GM18508 (cell line): ENCODE data around the gene LIX1.
"Not testable (repeated sequence)": the region's sequence is repeated elsewhere in the genome, so short reads cannot be mapped to it uniquely, and the experiment has no call there.

Experiments used
- ATAC-seq: cut with Tn5 transposase; IDR thresholded peaks from one replicate; pipeline ENCODE4 v1.9.1; 2021; ENCODE audit warnings: moderate number of reproducible peaks; ENCODE audit not compliant: insufficient read depth, unreplicated experiment

Gene LIX1

DNA sequence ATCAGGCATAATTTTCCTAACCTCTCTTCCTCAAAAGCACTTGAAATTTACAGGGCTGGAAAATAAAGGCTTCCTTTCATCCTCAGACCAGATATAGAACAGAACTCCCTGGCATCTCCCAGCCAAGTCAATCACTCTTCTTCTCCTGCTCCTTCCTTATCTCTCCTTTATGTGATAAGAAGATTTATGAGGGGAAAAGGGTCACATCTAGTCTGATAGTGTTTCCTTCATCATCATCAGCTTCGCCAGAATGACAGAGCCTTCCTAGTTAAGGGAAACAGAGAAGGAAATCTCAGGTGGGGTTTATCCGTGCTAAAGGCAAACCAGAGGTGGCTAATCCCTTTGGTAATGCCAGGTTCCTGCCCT lies 36.2 kb downstream of the LIX1 start:
- no peak for ATAC-seq

DNA sequence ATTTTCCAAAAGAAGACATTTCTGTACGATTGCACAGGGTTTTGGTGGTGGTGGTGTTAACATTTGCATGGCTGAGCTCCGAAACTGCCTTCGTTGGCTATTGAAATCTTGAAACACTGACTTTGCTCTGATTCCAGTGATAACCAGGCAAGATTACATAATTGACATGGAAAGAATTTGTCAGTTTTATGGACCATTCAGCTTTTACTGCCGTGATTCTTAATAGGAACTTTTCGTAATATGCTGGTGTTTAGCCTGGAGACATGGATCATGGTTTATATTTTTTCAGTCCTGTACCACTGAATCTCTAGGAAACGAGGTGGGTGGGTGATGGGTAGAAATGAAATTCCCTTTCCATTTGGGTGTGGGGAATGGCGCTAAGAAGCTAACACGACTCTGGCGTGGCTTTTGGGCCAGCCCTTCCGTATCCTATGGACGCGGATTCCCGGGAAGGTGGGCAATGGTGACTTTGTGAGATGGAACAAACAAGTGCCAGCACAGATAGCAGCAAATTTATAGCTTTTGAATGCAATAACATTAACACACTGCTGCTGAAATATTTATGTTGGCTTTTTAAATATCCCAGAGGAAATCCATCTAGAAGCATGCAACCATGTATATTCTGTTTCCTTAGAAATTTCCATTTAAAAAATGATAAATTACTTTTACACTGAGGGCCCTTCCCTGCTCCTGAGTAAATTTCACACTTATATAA lies 36.8 kb downstream of the LIX1 start:
- ATAC-seq, result no peak

DNA sequence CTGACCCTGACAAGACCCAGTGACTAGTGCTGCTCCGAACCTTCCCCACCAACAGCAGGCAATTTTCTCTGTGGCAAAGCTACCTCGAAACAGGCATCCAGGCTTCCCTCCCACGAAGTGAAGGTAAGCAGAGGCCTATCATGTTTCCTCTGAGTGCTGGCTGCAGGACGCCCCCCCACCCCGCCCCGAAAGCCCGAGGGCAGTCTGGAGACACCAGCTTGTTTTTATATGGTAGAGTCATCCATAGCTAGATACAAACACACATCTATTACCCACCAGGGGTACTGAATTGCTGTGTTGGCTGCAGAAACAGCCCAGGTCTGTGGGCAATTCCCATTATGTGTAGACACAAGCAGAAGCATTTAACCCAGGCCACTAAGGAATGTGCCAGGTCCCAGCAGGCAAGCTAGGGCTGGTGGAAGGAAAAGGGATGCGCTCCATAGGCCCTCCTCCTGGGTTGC lies 40.4 kb downstream of the LIX1 start:
- no peak for ATAC-seq

DNA sequence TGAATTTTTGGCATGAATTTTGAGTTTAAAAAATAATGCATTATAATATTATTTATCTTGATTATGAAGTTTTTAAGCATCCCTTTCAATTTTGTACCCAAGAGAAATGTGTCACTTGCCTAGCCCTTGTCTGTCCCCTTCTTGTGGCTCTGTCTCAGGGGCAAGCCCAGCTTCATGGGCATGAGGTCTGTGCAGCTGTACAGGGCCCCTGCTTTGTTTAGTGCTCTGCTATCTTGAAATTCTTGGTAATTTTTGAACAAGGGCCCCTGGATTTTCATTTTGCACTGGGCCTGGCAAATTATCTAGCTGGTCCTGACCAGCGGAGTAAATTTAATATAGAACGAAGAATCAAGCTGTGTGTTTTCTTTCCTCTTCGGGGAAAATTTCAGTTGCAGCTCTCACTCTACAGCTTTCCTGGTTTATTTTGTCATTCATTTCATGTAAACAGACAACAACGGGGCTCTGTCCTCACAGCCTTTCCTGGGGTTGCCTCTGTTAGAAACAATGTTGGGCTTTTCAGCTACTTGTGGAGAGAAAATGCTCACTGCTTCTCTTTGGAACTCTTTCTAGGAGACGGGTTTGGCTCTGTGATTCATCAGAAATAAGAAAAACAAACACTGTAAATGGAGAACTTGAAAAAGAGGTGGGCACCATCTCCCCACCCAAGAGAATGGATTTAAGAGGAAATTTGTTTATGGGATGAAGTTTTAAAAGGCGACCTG lies 41.1 kb downstream of the LIX1 start:
- ATAC-seq, result no peak

DNA sequence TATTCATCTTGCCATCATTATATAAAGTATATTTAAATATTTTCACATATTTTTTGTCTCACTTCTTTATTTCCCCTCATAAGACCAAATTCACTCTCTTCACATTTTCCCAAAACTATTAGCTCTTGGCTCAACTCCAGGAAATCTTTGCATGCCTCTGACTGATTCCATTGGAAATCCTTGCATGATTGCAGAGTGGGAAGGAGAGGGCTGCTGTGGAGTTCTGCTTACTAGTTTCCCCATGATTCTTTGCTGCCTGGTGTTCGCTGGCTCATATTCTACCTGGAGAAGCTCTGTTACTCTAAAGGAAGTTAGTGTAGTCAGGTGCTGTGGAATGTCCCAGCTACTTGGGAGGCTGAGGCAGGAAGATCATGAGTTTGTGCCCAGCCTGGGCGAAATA lies 41.9 kb downstream of the LIX1 start:
- no peak for ATAC-seq

DNA sequence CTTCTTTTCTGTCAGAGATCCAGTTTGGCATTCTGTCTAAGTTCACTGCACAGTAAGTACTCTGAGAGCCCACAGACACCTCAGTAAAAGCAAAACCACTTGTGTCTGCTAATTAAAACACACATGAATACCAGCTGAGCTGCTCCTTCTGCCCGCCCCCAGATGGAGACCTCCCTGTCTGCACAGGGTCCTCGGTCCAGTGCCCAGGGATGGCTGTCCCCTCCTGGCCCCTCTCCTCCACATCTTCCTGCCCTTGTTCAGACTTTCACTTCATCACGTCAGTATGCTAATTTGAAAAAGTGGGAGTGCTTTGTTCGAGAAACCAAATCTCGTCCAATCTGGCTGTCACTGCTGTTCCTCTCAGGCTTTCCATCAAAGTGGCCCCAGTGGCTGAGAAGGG lies 43.5 kb downstream of the LIX1 start:
- no peak for ATAC-seq

DNA sequence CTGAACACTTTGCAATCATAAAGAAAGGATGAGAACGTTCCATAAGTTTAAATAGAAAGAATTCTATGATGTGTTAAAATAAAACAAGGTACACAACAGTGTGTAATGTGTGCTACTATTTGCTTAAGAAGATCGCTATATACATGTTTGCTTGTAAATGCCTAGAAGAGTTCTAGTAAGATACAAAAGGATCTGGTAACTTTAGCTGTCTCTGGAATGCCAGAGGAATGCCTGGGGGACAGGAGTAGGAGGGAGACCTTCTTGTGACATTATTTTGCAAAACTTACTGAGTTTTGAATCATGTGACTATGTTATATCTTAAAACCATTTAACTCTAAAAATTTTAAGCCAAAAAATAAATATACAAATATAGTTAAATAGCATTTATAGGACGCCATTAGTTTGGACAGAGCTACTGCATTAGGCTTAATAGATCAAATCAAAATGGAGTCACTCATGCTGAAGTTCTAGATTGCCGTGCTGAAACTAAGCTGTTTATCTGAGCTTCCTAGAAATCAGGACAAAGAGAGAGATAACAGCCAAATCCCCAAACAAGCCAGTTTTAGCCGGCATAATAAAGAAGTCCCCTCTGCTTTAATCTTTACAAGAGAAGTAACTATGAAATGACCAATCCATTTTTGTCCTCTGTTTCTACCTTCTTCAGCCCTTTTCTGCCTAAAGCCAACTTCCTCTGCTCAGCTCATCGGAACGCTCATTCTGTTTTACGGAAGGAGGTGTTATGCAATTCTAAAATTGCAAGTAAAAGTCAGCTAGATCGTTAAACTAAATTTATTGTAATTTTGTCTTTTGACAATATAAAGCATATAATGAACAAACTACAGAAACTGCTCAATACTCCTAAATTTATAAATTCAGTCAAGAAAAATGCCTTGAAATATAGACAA lies 44.8 kb downstream of the LIX1 start:
- no peak for ATAC-seq

DNA sequence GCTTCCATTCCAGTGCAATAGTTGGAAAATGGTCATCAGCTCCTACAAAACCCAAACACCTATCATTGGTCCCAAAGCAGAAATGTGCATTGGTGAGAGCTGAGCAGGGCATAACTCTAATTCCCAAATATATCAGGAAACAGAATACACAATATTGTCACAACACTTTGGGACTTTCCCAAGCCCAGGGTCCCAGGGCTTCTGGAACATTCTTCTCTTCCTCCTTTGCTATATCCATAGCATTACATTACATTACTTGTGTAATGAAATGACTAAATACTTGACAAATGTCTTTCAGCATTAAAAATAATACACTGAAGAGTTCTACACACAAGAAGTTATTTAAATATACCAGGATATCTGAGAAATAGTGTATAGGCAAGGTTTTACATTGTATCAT lies 45.6 kb downstream of the LIX1 start:
- no peak for ATAC-seq

DNA sequence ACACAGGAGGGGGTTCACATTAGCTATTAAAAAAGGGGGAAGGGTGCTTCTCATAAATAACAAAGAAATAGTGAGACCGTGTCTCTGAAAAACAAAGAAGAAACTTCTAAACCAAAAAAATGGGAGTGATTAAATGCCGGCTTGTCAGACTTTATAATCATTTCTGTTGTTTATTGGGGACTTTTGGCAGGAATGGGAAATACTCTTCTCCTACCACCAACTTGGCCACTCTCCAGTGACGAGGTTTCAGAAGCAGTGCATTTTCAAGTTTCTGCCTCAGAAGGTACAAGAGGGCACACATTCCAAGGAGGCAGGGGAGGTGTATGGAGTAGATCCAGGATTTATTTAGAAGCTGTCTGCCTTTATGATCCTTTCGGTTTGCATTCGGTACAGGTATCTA lies 46.2 kb downstream of the LIX1 start:
- ATAC-seq, result no peak

DNA sequence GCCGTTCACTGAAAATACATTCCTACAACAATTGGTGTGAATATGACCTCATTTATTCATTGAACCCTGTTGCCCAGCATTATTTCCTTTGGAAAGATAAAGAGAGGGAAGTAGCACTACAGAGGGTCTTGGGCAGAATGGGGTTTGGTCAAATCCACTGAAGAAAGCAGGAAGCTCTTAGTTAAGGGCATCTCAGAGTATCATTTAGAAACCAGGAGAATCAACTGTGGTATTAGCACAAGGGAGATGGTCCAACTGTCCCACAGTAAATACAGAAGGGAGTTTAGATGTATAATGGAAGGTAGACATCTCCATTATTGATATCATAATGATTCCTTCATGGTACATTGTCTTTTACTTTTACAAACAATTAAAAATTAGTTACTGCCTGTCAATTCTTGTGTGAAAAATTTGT lies 47.1 kb downstream of the LIX1 start:
- peak; percentile 34 for ATAC-seq

DNA sequence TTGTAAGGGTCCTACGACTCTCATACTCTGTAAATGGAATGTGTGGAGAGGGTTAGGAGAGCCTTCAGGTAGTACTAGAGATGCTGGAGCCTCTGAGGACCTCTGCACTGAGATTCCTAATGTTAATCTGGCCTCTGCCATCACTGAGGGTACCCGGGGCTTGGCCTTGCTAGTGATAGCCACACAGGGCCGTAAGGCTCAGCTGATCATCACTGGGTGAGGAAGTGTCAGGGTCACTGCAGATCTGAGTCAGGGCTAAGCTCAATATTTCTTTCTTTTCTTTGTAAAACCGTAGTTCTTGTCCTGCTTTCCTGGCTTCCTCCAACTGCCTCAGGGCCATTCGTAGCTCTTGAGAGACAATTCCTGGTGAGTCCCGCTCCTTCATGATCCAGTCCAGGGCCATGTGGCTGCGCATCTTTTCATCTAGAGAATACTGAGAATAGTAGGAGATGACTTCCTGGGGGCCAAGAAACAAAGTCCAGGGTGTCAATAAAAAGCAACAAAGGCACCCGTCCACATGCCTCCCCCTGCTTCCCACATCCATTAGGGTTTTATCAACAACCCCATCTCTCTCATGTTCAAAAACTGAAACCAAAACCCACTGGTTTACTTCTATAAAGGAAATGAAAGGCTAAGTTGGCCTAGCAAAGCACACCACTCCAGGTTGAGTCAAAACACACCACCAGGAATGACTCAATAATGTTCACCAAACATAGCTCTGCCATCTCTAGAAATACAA lies 47.7 kb downstream of the LIX1 start:
- peak; percentile 98 for ATAC-seq

DNA sequence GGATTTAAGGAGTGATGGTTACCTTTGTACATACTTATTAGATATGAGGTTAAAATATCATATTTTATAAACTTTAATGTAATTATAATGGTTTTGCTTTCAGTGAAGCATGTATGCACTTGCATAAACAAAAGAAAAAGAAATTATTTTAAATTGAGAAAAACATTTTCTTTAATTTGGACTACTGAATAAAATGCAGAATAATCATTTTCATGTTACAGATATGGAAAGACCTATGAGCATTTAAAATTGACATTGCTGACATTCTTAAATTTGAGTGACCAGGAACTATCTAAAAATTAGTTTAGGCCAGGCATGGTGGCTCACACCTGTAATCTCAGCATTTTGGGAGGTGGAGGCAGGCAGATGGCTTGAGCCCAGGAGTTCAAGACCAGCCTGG lies 49.2 kb downstream of the LIX1 start:
- ATAC-seq, result no peak

DNA sequence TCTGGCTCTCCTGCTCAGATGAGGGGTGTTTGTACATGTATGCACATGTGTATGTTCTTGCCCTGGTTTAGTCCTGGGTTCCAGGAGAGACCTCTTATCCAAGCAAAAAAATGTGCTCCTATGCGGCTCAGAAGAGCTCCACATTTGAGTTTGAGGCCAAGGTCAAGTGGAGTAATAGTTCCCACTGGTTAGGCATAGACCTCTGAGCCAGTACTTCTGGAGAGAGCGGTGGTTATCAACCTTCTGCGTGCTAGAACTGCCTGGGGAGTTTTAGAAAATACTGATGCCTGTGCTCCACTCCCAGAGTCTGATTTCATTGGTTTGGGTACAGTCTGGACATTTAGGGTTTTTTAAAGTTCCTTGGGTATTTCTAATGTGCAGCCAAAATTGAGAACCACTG lies 51.5 kb downstream of the LIX1 start:
- ATAC-seq, result no peak

DNA sequence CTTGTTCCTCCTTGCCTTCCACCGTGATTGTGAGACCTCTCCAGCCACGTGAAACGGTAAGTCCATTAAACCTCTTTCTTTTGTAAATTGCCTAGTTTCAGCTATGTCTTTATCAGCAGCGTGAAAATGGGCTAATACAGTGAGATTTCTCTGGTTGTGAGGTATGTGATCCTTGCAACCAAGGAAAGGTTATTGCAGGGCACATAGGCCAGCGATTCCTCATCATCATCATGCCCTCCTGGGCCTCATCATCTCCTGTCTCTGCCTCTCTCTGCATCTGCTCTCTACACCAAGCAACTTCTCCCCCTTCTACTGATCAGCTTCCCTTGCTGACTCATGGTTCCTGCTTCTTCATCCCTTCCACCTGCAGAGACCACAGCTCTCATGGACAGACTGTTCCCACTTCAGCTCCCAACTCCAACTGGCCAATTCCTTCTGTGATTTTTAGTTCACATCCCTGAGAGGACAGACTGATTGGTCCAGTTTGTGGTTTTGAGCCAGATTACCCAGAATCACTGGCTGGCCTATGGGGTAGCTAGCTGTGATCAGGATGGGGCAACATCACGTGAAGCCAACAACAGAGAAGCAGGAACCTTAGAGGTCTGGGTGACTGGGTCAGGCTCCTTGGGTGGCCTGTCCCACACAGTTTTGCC lies 53.1 kb downstream of the LIX1 start:
- ATAC-seq, result no peak

DNA sequence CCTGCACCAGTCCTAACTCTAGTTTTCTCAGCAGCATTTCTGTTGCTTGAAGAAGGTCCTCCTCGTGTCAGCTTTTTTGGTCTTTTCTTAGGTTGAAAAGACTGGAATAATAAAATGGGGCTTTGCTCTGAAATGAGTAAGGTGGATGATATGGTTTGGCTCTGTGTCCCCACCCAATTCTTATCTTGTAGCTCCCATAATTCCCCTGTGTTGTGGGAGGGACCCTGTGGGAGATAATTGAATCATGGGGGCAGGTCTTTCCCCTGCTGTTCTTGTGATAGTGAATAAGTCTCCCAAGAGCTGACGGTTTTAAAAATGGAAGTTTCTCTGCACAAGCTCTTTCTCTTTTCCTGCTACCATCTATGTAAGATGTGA lies 53.6 kb downstream of the LIX1 start:
- ATAC-seq, result no peak

DNA sequence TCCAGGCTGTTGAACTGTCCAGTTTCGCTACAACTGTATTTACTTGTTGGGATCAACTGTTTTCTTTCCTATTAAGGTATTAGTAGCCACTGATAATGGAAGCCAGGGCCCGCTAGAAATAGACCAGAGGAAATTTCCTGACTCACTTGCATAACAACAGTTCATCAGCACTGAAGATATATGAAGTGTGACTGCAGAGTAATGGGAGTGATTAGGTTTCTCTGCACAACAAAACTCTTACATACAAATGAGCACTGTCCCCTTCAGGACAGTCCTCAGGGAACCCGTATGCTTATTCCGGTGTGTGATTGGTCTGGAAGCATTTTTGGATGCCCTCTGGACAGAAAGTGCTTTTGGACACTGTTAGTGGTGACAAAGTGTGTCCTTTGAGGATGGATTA lies 55.3 kb downstream of the LIX1 start:
- no peak for ATAC-seq

DNA sequence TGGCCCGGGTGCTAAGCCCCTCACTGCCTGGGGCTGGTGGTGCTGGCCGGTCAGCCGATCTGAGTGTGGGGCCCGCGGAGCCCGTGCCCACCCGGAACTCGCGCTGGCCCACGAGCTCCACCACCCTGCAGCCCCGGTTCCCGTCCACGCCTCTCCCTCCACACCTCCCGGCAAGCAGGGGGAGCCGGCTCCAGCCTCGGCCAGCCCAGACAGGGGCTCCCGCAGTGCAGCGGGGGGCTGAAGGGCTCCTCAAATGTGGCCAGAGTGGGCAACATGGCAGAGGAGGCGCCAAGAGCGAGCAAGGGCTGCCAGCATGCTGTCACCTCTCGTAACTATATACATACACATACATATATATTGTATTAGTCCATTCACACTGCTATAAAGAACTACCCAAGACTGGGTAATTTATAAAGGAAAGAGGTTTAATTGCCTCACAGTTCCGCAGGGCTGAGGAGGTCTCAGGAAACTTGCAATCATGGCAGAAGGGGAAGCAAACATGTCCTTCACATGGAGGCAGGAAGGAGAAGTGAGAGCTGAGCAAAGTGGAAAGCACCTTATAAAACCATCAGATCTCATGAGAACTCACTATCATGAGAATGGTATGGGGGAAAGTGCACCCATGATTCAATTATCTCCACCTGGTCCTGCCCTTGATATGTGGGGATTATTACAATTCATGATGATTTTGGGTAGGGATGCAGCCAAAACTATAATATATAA lies 56.8 kb downstream of the LIX1 start:
- no peak for ATAC-seq

DNA sequence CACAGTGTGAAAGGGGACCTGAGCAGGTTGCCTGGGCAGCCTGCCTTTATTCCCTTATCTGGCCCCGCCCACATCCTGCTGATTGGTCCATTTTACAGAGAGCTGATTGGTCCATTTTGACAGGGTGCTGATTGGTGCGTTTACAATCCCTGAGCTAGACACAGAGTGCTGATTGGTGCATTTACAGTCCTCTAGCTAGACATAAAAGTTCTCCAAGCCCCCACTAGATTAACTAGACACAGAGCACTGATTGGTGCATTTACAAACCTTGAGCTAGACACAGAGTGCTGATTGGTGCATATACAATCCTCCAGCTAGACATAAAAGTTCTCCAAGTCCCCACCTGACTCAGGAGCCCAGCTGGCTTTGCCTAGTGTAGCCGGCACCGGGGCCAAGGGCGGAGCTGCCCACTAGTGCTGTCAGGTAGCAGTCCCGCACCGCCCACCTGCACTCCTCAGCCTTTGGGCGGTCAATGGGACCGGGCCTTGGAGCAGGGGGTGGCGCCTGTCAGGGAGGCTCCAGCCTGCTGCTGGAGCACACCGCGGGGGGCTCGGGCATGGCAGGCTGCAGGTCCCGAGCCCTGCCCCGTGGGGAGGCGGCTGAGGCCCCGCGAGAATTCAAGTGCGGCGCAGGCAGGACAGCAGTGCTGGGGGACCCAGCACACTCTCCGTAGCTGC lies 57.5 kb downstream of the LIX1 start:
- not testable (repeated sequence) for ATAC-seq
